Inflammatory macrophage treated with lipopolysaccharide for 4 hours (primary cell): ENCODE results near the gene NFIC.
"Not testable (repeated sequence)": the region's sequence is repeated elsewhere in the genome, so short reads cannot be mapped to it uniquely, and the experiment has no call there.

Source experiments
- DNase-seq: peaks from one replicate; pipeline ENCODE4 v3.0.0-alpha.2; 2020

The NFIC gene

GRCh38 chr19:3365836-3366752, at the start of gene NFIC:
Gene NFIC (plus strand): TSS chr19:3366583. CDS start chr19:3366637, 54 bp downstream.
- peak; percentile 53 for DNase-seq

- no peak for DNase-seq
Measured at GRCh38 chr19:3316659-3317207, 49.6 kb upstream of the NFIC start.

- no peak for DNase-seq
Measured at GRCh38 chr19:3319643-3320353, 46.6 kb upstream of the NFIC start.

- no peak for DNase-seq
Measured at GRCh38 chr19:3320354-3320670, 46.1 kb upstream of the NFIC start.

DNA sequence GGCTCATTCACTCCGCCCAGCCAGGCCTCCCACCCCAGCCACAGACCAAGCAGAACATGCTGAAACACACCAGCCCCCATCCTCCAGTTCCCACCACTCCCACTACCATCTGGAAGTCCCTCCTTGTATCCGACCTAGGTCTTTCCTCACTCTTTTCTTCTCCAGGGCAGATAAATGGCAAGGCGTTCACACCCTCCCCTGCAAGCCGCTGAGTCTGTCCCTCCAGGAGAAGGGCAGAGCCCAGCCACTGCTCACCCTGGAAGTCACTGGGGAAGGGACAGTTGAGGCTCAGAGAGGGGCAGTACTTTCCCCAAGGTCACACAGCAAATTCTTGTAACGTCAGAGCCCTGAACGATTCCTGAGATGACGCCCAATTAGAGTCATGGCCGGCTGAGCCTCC, 45.5 kb upstream of the NFIC start:
- no peak for DNase-seq

DNA sequence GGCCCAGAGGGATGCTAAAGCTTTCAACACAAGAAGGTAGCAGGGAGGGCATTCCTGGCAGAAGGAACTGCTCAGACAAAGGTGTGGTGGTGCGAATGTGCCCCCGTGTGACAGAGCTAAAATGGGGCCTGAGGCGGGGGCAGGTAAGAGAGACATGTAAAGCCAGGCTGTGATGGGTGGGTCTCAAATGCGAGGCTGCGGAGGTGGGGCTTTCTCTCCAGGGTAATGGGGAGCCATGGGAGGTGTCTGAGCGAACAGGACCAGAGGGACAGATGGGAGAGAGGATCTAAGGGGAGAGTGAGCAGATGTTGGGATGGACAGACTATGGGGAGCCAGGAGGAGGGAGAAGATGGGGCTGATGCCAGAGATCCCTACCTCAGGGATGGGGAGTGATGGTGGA, 44.7 kb upstream of the NFIC start:
- no peak for DNase-seq

DNA sequence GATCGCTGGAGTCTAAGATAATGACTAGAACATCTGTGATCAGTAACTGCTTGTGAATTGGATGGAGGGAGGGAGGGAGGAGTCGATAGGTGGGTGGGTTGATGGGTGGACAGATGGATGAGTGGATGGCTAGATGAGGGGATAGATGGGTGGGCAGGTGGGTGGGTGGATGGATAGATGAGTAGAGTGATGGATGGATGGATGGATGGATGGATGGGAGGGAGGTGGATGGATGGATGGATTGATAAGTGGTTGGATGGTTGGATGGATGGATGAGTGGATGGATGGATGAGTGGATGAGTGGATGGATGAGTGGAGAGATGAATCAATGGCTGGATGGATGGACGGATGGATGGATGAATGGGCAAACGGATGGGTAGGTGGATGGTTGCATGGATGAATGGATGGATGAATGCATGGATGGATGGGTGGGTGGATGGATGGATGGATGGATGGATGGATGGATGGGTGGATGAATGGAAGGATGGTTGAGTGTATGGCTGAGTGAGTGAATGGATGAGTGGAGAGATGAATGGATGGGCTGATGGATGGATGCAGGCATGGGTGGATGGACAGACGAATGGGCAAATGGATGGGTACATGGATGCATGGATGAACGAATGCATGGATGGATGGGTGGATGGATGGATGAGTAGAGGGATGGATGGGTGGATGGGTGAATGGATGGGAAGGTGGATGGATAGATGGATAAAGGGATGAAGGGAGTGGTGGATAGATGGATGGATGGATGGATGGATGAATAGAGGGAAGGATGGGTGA, 44.0 kb upstream of the NFIC start:
- DNase-seq = no peak

- no peak for DNase-seq
Measured at GRCh38 chr19:3323026-3323425, 43.4 kb upstream of the NFIC start.

- no peak for DNase-seq
Measured at GRCh38 chr19:3323658-3324057, 42.7 kb upstream of the NFIC start.

- DNase-seq = peak; percentile 55
Measured at GRCh38 chr19:3324405-3324856, 42.0 kb upstream of the NFIC start.

DNA sequence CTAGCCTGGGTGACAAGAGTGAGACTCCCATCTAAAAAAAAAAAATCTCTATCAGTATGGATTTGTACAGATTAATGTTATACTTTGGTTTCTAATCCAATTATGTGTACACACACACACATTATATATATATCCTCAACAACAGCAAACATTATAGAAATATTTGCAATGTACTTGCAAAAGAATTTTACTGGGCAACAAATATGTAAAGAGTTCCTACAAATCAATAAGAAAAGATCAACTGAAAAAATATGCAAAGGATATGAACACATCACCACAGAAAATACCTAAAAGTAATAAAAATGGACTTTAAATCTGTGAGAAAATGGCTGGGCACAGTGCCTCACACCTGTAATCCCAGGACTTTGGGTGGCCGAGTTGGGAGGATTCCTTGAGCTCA, 40.9 kb upstream of the NFIC start:
- DNase-seq = no peak

- no peak for DNase-seq
Measured at GRCh38 chr19:3328743-3329142, 37.6 kb upstream of the NFIC start.

DNA sequence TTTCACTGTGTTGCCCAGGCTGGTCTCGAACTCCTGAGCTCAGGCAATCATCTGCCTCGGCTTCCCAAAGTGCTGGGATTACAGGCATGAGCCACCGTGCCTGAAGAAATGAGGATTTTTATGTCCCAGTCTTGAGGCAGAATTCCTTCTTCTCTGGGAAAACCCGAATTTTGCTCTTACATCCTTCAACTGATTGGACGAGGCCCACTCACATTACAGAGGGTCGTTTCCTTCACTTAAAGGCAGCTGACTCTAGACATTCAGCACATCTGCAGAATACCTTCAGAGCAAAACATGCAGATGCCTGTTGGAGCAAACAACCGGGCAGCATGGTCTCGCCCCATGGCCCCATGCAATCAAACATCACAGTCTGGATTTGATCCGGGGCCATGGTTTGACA, 36.3 kb upstream of the NFIC start:
- no peak for DNase-seq

- not testable (repeated sequence) for DNase-seq
Measured at GRCh38 chr19:3332232-3332631, 34.2 kb upstream of the NFIC start.

- no peak for DNase-seq
Measured at GRCh38 chr19:3333020-3333583, 33.3 kb upstream of the NFIC start.

- no peak for DNase-seq
Measured at GRCh38 chr19:3333662-3334061, 32.7 kb upstream of the NFIC start.

DNA sequence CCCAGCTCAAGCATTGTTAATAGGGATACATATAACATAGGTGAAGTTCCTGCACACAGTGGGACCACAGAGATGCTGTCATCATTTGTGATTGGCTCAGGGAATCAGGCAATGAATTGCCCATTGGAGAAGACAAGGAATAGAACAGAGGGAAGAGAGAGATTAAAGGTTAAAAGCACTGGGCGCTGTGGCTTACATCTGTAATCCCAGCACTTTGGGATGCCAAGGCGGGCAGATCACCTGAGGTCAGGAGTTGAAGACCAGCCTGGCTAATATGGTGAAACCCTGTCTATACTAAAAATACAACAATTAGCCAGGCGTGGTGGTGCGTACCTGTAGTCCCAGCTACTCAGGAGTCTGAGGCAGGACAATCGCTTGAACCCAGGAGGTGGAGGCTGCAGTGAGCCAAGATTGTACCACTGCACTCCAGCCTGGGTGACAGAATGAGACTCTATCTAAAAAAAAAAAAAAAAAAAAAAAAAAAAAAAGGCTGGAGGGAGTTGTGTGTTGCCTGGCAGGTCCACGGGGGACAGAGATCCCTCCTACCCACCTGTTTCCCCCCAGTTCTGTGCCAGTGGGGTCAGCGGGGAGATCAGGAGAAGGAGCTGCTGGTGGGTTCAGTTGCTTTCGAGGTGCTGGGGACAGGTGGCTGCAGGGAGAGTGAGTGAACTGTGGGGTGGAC, 31.5 kb upstream of the NFIC start:
- not testable (repeated sequence) for DNase-seq

DNA sequence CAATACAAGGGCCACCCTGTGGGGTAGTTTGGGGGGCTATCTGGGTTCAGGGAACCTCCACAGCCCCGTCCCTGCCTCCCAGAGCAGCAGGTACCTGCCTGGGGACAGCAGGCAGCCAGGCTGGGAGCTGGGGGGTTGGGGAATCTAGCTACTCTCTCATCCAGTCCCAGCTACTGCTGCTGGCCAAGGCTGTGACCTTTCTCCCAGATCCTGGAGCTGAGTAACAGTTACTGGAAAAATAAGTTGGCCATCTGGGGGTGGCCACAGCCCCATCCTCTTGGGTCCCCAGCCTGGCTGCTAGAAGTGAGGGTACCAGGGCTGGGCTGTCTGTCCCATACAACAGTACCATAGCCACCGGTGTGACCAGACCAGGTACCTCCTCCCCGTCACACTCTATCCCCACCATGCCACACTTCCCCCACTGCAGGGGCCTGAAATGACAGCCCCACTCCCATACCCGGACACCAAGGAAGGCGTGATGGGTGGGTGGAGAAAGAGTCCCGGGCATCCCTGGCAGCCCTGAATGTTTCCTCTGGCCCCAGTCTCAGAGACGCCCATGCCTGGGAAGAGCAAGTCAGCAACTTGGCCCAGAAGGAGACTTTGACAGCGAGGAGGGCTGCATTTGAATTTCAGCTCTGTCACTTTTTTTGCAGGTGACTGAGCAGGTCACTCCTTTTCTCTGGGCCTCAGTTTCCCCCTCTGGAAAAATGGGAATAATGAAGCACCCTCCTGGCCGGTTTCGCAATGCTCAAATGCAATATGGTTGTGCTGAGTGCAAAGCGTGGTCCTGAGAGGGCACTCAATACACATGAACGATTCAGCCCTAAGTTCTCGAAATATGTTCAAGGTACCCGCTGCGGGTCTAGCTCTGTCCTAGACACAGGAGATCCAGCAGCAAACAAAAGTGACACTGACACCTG, 30.7 kb upstream of the NFIC start:
- no peak for DNase-seq

- no peak for DNase-seq
Measured at GRCh38 chr19:3336351-3336679, 30.1 kb upstream of the NFIC start.

DNA sequence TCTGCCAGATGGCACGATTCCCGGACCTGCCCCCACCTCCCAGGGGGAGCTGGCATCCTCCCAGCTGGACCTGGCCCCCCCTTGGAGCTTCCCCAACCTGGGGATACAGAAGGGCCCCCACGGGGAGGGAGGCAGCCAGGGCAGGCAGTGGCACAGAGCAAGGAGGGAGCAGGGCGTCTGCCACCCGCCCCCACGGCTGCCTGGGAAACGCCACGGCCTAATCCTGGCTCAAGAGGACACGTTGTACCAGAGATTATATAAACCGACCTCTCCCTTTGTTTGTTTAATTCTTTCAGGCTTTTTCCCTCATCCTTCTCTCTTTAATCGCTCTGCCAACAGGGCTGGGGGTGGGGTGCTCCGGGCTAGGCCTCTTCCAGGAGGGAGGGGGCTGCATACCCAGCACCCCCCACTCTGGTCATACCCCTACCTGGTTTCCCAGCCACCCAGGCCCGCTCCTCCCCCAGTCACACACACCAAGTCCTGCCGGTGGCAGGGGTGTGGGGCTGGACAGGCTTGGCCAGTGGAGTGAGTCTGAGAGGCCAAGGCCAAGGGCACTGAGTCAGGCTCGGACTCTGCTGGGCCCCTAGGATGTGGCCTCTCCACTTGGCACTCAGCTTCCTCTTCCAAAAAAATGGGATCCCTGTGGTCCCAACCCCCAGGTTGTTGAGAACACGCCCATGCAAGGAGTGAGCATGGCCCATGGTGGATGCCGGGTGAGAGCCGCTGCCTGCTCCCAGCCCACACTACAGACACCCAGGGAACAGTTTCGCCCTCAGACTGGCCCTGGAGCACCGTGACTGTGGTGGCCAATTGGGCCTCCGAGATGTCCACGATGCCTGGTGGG, 29.5 kb upstream of the NFIC start:
- DNase-seq = no peak
